B cell (primary cell): ENCODE data around the gene CBARP. TPM values are rescaled to one million over a fixed set of nuclear protein-coding genes. Genes with fewer than 3 reads are reported as not detected.

Experiments used
- ATAC-seq: fragments of 200-7000 bp; cut with Tn5 transposase; one replicate; pipeline ENCODE4 v1.10.0; 2021; ENCODE audit warnings: low read depth, mild to moderate bottlenecking, moderate number of reproducible peaks, moderate library complexity
- CTCF ChIA-PET: fragments of 350-600 bp; sonication (Branson Sonifier 250); formaldehyde crosslinking; loops from one replicate; lab custom pipeline; 2021; ENCODE audit warnings: antibody characterized with exemption, inconsistent platforms; lab: Charles Lee
- POLR2A ChIA-PET: fragments of 350-600 bp; sonication (Branson Sonifier 250); formaldehyde crosslinking; loops from one replicate; lab custom pipeline; 2021; ENCODE audit warnings: antibody characterized with exemption; lab: Charles Lee
- DNase-seq: peaks from one replicate; pipeline ENCODE4 v3.0.0; 2013
- H2AFZ ChIP-seq: 2 replicates; pipeline ENCODE4 v1.6.1; 2012; ENCODE audit warnings: mild to moderate bottlenecking, low read depth, low read length; ENCODE audit not compliant: insufficient read depth, poor library complexity, severe bottlenecking
- H3K27ac ChIP-seq, 2 donors: 1 replicate in 1 of 2; 2 replicates in 1 of 2; pipeline ENCODE4 v1.5.1; 2012 to 2013; ENCODE audit warnings: low read length in 2 of 2, mild to moderate bottlenecking in 2 of 2, moderate library complexity in 1 of 2
- H3K27me3 ChIP-seq, 4 experiments: fragments of 200-600 bp in 1 of 4; sonication (generic) in 1 of 4; replicated peaks in 1 of 4; 1 replicate in 2 of 4; 2 replicates in 2 of 4; pipeline versions ENCODE4 v1.6.1 to v1.7.0; 2013 to 2016; ENCODE audit warnings: low read length in 3 of 4, mild to moderate bottlenecking in 2 of 4, mixed read lengths in 1 of 4, moderate library complexity in 1 of 4; ENCODE audit not compliant: insufficient read depth in 4 of 4, control insufficient read depth in 3 of 4; ENCODE audit errors: control extremely low read depth in 1 of 4
- H3K36me3 ChIP-seq, 2 experiments: replicated peaks in 1 of 2; 1 replicate in 1 of 2; 2 replicates in 1 of 2; pipeline versions ENCODE4 v1.6.1 to v1.7.1; 2013; ENCODE audit warnings: low read length in 1 of 2; ENCODE audit not compliant: insufficient read depth in 2 of 2, control insufficient read depth in 1 of 2; ENCODE audit errors: control extremely low read depth in 1 of 2, extremely low read depth in 1 of 2
- H3K4me1 ChIP-seq, 2 donors: fragments of 200-600 bp in 1 of 2; sonication (generic) in 1 of 2; 1 replicate in 1 of 2; 2 replicates in 1 of 2; pipeline versions ENCODE4 v1.5.1 to v1.6.1; 2013 to 2017; ENCODE audit warnings: low read length in 2 of 2; ENCODE audit not compliant: control insufficient read depth in 2 of 2, insufficient read depth in 2 of 2
- H3K4me2 ChIP-seq: replicated peaks from 2 replicates; pipeline ENCODE3; 2012; ENCODE audit warnings: mild to moderate bottlenecking, low read depth, low read length; ENCODE audit not compliant: poor library complexity, severe bottlenecking
- H3K4me3 ChIP-seq, 5 experiments: fragments of 200-600 bp in 1 of 5; sonication (generic) in 1 of 5; 1 replicate in 3 of 5; 2 replicates in 2 of 5; pipeline versions ENCODE4 v1.5.1 to v1.7.0; 2011 to 2016; ENCODE audit warnings: low read length in 4 of 5, mild to moderate bottlenecking in 4 of 5, low read depth in 2 of 5, control low read depth in 1 of 5, moderate library complexity in 1 of 5; ENCODE audit not compliant: insufficient read depth in 1 of 5; ENCODE audit errors: control extremely low read depth in 1 of 5, extremely low read depth in 1 of 5
- H3K79me2 ChIP-seq: fragments of 200-600 bp; sonication (generic); one replicate; pipeline ENCODE4 v1.6.0; 2016; ENCODE audit warnings: low read length; ENCODE audit not compliant: control insufficient read depth, insufficient read depth
- H3K9ac ChIP-seq: fragments of 200-600 bp; sonication (generic); 2 replicates; pipeline ENCODE4 v1.6.1; 2017; ENCODE audit warnings: mild to moderate bottlenecking, low read length, moderate library complexity
- H3K9me3 ChIP-seq, 3 donors: one replicate each; pipeline versions ENCODE4 v1.6.1 to v1.7.1; 2013; ENCODE audit warnings: low read length in 2 of 3; ENCODE audit not compliant: control insufficient read depth in 2 of 3, insufficient read depth in 1 of 3; ENCODE audit errors: control extremely low read depth in 1 of 3
- H4K20me1 ChIP-seq: 2 replicates; pipeline ENCODE4 v1.6.0; 2012; ENCODE audit warnings: mild to moderate bottlenecking, low read length; ENCODE audit not compliant: insufficient read depth, control insufficient read depth, poor library complexity, severe bottlenecking
- H3K27ac Mint-ChIP-seq: one replicate; pipeline ENCODE4 v1.8.0; 2021; ENCODE audit warnings: mixed read lengths
- H3K27me3 Mint-ChIP-seq: one replicate; pipeline ENCODE4 v1.8.0; 2021; ENCODE audit warnings: mixed read lengths
- H3K4me1 Mint-ChIP-seq: one replicate; pipeline ENCODE4 v1.8.0; 2021; ENCODE audit warnings: mixed read lengths
- H3K4me3 Mint-ChIP-seq: one replicate; pipeline ENCODE4 v1.8.0; 2021; ENCODE audit warnings: mixed read lengths
- H3K9me3 Mint-ChIP-seq: one replicate; pipeline ENCODE4 v1.8.0; 2022; ENCODE audit warnings: mixed read lengths; ENCODE audit not compliant: insufficient read depth
- CTCF ChIP-seq: fragments of 200-600 bp; IDR thresholded peaks from one replicate; pipeline ENCODE4 v1.8.0; 2022; ENCODE audit warnings: antibody characterized with exemption, mild to moderate bottlenecking
- EZH2 ChIP-seq: IDR thresholded peaks from 2 replicates; pipeline ENCODE4 v1.6.1; 2012; ENCODE audit warnings: borderline replicate concordance, low read depth, mild to moderate bottlenecking, moderate library complexity, low read length; ENCODE audit not compliant: insufficient read depth, poor library complexity, severe bottlenecking
- WGBS: methylation state at CpG from one replicate; pipeline ENCODE4 v1.1.5; 2013; ENCODE audit warnings: missing lambda C conversion rate; ENCODE audit not compliant: insufficient coverage; 5-methylcytosine and 5-hydroxymethylcytosine counted together
- intact Hi-C: fragments of 100-400 bp; cut with micrococcal nuclease; formaldehyde crosslinking; loops from one replicate; pipeline ENCODE4 v1.10.0; 2022
- polyA plus RNA-seq: library from polyadenylated mRNA; depleted of rRNA; stranded (reverse); fragments of >200 nt; gene quantifications from 2 replicates; pipeline ENCODE4 v1.2.3, GENCODE V29; 2012
- total RNA-seq, 2 donors: library from RNA; stranded (reverse); fragments of 120-200 nt in 1 of 2; gene quantifications; 1 replicate in 1 of 2; 2 replicates in 1 of 2; pipeline versions ENCODE4 v1.2.3 to v1.2.4, GENCODE V29; 2013 to 2022

The CBARP gene
- total and polyA plus RNA-seq, 2 donors (not counting 1 experiment from before 2014, with no cell fraction given) = not detected

GRCh38 chr19:1266129-1266915 is 28.5 kb upstream of the CBARP start:
- 1% methylated on average over 84 of the region's 84 CpGs for WGBS
- intact Hi-C loops = loop anchor here (1.0 to 5.0 kb wide), 3 partner anchors 17 to 164 kb away; partner anchors contain the start of gene GPX4
- peak overlapping the region; percentile 100 for H3K27ac Mint-ChIP-seq

More at GRCh38 chr19:1266129-1266915, 28.5 kb upstream of the CBARP start:
- ChIA-PET POLR2A (interaction anchor here (0.6 to 11.0 kb wide), 18 partner anchors 9 to 785 kb away, joined by 3 to 402 read pairs (median 4); partner anchors contain the start of genes ARHGAP45, ATP5F1D, FAM174C and GPX4), CTCF (interaction anchor here (0.8 to 10.0 kb wide), 17 partner anchors 9 to 236 kb away, joined by 3 to 658 read pairs (median 4); partner anchors contain the start of genes ARHGAP45, ATP5F1D, FAM174C and GPX4)
- Histone ChIP-seq H3K27ac (peak overlapping the region; percentile 96 to 99), H3K9me3 (no peaks in the 10 kb centered on the region), H2AFZ (peak overlapping the region; percentile 48), H3K27me3 (no peaks in the 10 kb centered on the region), H3K4me3 (peak overlapping the region in 4 of 5 experiments; percentile 48 to 64 (median 58)), H3K79me2 (peaks cover 52% of the 10 kb centered on the region), H3K9ac (peak overlapping the region; percentile 57), H3K4me1 (peaks cover 79 to 88% of the 10 kb centered on the region in 2 donors), H3K4me2 (peak overlapping the region; percentile 83), H4K20me1 (peaks cover 39% of the 10 kb centered on the region), H3K36me3 (peaks cover 0 to 15% of the 10 kb centered on the region in 2 experiments)
- Mint-ChIP-seq H3K9me3 (no peaks in the 10 kb centered on the region), H3K27me3 (no peaks in the 10 kb centered on the region), H3K4me3 (peak overlapping the region; percentile 95), H3K4me1 (peaks cover 80% of the 10 kb centered on the region)
- DNase-seq = peak; percentile 93
- ATAC-seq = peak; percentile 31
- TF ChIP-seq EZH2 (no peak), CTCF (no peak)
